ENCODE data around the gene ZNF331.

- TF ChIP-seq, protein P1, sequence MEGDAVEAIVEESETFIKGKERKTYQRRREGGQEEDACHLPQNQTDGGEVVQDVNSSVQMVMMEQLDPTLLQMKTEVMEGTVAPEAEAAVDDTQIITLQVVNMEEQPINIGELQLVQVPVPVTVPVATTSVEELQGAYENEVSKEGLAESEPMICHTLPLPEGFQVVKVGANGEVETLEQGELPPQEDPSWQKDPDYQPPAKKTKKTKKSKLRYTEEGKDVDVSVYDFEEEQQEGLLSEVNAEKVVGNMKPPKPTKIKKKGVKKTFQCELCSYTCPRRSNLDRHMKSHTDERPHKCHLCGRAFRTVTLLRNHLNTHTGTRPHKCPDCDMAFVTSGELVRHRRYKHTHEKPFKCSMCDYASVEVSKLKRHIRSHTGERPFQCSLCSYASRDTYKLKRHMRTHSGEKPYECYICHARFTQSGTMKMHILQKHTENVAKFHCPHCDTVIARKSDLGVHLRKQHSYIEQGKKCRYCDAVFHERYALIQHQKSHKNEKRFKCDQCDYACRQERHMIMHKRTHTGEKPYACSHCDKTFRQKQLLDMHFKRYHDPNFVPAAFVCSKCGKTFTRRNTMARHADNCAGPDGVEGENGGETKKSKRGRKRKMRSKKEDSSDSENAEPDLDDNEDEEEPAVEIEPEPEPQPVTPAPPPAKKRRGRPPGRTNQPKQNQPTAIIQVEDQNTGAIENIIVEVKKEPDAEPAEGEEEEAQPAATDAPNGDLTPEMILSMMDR (IDR thresholded peaks at IDR 0.05) = no peak
- TF ChIP-seq ZFX (IDR thresholded peaks at IDR 0.05; ENCODE audit: borderline replicate concordance) = no peak
Observed at GRCh38 chr19:53532362-53532761, 5.6 kb upstream of the ZNF331 start.

Data from 22Rv1 (cell line).